HG02943 (cell line): ENCODE data around the gene PJVK.
"Not testable (repeated sequence)": the region's sequence is repeated elsewhere in the genome, so short reads cannot be mapped to it uniquely, and the experiment has no call there.

Experiments
- ATAC-seq: cut with Tn5 transposase; IDR thresholded peaks from one replicate; pipeline ENCODE4 v1.9.1; 2021; ENCODE audit warnings: mild to moderate bottlenecking, low read depth, moderate library complexity; ENCODE audit not compliant: unreplicated experiment

PJVK gene

DNA sequence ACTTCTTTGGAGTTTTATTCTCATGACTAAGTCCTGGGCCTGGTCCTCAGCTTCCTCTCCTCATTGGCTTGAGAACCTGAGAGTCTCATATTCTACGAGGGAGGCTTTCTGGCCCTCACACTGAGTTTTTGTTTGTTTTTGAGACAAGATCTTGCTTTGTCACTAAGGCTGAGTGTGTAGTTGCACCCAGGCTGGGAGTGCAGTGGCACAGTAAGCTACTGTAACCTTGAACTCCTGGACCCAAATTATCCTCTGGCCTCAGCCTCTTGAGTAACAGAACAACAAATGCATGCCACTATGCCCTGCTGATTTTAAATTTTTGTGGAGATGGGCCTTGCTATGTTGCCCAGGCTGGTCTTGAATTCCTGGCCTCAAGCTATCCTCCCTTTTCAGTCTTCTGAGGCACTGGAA, 22.8 kb upstream of the PJVK start:
- no peak for ATAC-seq

DNA sequence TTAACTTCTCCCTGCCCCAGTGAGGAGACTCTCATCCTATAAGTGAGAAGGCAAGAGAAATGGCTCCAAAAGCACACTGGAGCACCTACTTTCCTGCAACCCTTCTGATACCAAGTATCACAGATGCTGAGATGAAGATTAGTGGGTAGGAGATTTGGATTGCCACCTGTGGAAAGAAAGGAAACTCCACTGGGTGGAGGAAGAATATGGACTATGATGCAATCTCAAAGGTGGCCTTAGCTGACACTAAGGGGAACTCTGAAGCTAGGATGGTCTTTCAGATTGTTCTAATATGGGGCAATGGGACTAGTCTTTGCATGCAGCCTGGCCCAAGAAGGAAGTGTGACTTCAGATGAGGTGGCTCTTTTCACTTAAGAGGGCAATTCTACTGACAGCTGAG, 21.8 kb upstream of the PJVK start:
- no peak for ATAC-seq

DNA sequence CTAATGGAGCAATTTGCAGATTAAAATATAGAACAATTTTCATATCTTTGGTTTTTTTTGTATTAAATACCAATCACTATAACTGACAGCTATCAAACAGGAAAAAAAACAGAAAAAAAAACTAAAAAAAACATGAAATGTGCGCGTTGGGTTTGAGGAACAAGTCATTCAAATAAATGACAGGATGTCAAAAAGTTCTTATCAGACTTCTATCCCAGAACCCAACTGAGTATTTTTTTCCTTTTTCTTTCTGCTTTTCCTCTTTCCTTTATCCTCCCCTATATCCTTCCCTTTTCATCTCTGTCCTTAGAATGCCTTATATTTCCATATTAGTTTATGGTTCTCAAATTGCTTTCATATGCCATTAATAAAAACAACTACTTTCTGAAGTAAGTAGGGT, 14.5 kb upstream of the PJVK start:
- no peak for ATAC-seq

GRCh38 chr2:178441426-178441825, 9.8 kb upstream of the PJVK start:
- ATAC-seq: no peak

GRCh38 chr2:178448968-178449661, 2.1 kb upstream of the PJVK start:
- ATAC-seq: no peak

DNA sequence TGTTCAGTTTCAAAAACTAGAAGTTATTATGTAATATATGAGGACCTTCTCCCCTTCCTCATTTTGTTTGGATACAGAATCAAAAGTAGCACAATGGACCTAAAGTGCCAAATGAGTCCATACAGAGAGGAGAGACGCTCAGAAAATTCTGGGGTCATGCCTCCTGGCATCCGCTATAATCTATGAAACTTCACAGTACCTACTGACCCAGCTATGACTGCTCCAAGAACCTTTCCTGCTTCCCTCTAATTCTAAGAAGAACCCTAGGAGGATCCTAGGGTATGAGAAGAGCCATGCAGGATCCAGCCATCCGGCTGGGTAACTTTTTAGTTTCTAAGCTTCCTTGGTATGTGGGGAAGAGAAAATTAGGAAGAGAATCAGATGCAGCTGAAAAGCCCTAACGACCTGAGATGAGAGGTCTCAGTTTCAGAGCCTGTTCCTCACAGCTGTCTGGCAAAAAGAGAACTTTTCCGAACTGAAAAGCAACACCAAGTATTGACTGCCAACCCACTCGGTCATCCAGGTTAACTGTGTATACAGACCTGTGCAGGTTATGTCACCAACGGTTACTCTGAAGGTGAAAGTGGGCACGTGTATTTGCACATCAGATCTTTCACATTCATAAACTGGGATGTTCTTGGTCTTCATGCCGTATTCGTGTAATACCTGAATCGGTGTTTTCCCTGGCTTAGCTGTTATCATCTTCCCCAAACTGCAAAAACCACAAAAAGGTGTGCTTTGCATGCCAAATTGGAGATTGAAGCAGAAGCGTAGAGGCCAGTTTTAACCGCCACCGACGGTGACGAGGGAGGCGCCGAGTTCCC, 1.3 kb upstream of the PJVK start:
- peak; percentile 11 for ATAC-seq

- ATAC-seq: peak; percentile 52
These were observed 729 bp upstream of the PJVK start for GRCh38 chr2:178450524-178450773.

DNA sequence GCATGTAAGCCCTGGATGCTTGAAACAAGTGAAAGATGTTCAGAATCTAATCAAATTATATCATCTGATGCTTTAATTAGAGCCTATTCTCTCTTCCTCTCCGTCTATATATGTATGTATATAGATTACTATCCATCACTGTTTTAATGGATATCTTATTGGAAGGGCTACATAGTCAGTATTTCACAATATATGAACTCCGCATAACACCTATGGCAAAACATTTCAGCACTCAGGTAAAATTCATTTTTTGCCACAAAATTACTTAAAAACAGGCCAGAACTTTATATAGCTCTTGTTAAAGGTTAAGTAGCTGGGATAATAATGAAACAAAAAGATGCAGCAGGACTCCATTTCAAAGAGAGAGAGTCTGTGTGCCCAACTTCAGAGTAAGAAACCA, 1.2 kb downstream of the PJVK start:
- ATAC-seq: no peak

- ATAC-seq: no peak
These were observed 1.7 kb downstream of the PJVK start for GRCh38 chr2:178452870-178453269.

- no peak for ATAC-seq
These were observed 4.8 kb downstream of the PJVK start for GRCh38 chr2:178455947-178456346.

- ATAC-seq: no peak
These were observed 6.3 kb downstream of the PJVK start for GRCh38 chr2:178457390-178457886.

- ATAC-seq: no peak
These were observed 18.2 kb downstream of the PJVK start for GRCh38 chr2:178469219-178469849.

DNA sequence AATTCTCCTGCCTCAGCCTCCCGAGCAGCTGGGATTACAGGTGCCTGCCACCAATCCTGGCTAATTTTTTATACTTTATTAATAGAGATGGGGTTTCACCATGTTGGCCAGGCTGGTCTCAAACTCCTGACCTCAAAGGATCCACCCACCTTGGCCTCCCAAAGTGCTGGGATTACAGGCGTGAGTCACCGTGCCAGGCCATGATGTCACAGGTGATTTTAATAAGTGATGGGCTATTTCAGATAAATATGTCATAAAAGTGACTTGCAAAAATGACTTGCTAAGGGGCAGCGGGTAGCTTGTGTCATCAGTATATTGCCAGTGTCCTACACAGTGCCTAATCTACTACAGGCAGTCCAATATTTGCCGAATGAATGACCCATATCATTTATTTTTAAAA, 20.1 kb downstream of the PJVK start:
- not testable (repeated sequence) for ATAC-seq

GRCh38 chr2:178473373-178473772, 22.2 kb downstream of the PJVK start:
- ATAC-seq: no peak

DNA sequence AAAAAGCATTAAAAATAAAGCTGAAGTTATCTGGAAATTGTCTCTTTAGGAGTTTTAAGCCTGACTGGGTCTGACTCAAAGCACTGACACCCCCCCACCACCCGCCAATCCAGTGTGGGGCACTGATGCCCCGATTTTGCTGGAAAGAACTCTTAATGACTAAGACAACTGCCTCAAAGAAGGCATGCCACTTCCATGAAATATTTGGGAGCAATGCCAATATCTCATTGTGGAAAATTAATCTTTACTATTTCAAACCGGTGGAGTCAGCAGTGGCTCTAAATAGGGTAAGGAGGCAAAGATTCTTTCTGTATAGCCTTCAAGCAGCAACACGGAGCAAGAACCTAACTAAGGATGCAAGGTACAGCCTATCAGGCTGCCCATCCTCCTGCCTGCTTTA, 22.8 kb downstream of the PJVK start:
- ATAC-seq: no peak

DNA sequence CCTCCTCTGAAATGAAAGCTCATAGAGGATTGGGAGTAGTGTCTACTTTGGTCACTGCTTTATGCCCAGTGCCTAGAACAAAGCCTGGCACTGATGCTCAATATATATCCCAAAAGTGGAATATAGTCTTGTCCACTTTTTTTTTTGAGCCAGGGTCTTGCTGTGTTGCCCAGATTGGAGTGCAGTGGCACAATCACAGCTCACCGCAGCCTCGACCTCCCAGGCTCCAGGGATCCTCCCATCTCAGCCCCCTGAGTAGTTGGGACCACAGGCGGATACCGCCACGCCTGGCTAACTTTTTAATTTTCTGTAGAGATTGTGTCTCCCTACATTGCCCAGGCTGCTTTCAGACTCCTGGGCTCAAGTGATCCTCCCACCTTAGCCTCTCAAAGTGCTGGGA, 23.4 kb downstream of the PJVK start:
- no peak for ATAC-seq

DNA sequence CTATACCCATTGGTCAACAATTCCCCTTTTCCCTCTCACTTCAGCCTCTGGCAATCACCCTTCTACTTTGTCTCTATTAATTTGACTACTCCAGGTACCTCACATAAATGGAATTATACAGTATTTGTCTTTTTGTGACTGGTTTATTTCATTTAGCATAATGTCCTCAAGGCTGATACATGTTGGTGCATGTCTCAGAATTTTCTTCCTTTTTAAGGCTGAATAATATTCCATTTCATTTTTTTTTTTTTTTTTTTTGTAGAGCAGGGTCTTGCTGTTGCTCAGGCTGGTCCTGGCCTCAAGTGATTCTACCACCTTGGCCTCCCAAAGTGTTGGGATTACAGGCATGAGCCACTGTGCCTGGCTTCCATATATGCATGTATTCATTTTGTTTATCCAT, 25.3 kb downstream of the PJVK start:
- no peak for ATAC-seq

- no peak for ATAC-seq
These were observed 26.4 kb downstream of the PJVK start for GRCh38 chr2:178477443-178478129.

DNA sequence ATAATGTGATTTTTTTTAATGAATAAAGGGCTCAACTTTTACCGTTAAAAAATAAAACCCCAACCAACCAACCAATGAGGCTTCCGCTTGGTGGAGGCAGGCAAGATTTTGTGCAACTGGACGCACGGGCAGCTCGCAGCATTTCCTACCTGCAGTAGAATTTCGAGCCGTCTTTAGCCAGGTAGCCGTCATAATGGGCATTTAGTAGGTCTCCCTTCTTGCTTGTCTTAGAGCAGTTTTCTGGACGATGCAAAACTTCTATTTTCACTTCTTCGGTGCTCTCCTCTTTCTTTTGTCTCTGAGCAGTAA, 26.9 kb downstream of the PJVK start:
- ATAC-seq: no peak

- ATAC-seq: peak; percentile 44
These were observed 27.5 kb downstream of the PJVK start, which contains the start of gene FKBP7 for GRCh38 chr2:178478439-178479274. Gene FKBP7, minus strand, starts transcription at chr2:178478600. Its CDS starts 101 bp downstream, at chr2:178478499.
